ENCODE measurements around the gene GTF2IRD1. TPM values are rescaled to one million over a fixed set of nuclear protein-coding genes. Genes with fewer than 3 reads are reported as not detected.

The GTF2IRD1 gene
- polyA plus RNA-seq, 3 donors from 2014 or later, result not detected

DNA sequence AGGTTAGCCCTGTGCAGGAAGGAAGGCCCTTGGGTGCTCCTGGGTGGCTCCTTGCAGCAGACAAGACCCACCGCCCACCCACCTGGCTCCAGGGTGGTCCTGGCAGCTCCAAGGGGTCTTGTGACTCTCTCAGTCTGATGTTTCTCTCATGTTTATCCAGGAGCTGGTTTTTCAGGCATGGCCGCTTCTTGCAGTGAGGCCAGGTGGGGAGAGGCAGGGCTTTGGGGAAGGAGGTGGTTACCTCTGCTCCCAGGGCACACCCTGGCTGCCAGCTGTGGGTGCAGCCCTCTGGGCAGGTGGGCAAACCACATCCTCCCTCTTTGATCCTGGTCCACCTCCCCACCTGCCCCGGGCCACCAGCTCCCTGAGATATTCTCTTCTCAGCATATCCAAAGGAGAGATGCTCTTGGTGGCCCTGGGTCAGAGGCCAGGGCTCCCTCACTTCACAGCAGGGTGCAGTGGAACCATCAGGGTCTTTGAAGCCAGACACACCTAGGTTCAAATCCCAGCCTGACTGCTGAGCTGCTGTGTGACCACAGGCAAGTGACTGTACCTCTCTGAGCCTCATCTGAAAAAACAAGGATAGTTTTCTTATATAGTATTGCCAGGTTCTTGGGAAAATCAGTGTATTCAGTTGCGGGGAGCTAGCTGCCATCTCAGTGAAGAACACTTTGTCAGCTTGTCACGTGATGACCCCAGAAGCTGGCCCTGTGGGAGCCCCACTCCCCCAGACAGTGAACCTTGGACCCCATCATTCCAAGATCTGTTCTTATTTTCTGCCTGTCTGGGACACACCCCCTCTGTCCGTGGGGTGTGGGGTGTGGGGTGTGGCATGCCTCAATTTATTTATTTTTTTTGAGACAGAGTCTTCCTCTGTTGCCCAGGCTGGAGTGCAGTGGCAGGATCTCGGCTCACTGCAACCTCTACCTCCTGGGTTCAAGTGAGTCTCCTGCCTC lies 11.5 kb downstream of the GTF2IRD1 start:
- H3K36me3 Mint-ChIP-seq, result no peaks in the 10 kb centered on the region
- H3K4me1 Mint-ChIP-seq, result no peaks in the 10 kb centered on the region
- no peak overlapping the region for H3K4me3 Mint-ChIP-seq
- no peak for DNase-seq
- no peak overlapping the region for H3K27ac Mint-ChIP-seq
- H3K27me3 Mint-ChIP-seq (ENCODE audit: low read depth in 3 of 3), result peaks cover 0 to 2% (median under 1%) of the 10 kb centered on the region in 3 donors
- H3K9me3 Mint-ChIP-seq, result no peaks in the 10 kb centered on the region

DNA sequence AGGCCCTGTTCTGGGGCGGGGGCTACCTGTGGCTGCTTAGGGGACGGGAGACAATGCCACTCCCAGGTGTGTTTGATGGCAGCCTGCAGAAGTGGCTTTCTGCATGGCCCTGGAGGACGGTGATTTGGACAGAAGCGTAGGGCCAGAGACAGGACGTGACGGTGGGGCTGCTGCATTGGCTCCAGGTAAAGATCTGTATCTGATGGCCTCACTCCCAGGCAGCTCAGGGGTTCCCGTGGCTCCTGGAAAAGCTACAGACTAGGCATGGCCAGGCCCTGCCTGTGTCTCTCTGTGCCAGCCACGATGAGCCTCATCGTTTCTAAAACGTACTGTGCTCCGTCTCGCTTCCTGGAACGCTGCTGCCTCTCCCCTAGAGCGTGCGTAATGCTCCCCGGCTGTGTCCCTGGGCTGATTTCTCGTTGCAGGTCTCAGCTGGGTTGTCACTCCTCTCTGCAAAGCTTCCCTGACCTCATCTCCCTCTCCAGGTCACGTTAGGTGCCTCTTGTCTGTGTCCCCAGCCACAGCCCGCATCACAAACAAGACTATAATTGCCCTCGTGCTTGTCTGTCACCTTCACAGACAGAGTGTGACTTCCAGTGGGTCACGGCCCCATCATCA lies 12.6 kb downstream of the GTF2IRD1 start:
- H3K27ac Mint-ChIP-seq, result no peak overlapping the region
- no peak for DNase-seq
- no peak overlapping the region for H3K4me3 Mint-ChIP-seq
- H3K9me3 Mint-ChIP-seq, result no peaks in the 10 kb centered on the region
- no peaks in the 10 kb centered on the region for H3K36me3 Mint-ChIP-seq
- H3K27me3 Mint-ChIP-seq (ENCODE audit: low read depth in 3 of 3), result peaks cover 0 to 2% (median 2%) of the 10 kb centered on the region in 3 donors
- H3K4me1 Mint-ChIP-seq, result no peaks in the 10 kb centered on the region

DNA sequence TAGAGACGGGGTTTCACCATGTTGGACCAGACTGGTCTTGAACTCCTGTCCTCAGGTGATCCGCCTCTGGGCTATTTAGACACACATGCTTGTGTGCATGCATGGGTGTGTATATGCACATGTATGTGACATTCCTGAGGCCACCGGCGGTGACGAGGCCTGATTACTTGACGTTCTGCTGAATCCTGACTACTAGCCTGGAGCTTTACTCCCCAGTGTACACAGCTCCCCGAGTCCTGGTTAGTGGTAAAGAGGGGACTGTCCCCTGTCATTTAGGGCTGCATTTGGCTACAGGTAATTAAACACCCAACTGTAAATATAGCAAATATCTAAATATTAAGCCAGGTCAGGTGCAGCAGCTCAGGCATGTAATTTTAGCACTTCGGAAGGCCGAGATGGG lies 14.2 kb downstream of the GTF2IRD1 start:
- Mint-ChIP-seq H3K4me1 (no peaks in the 10 kb centered on the region), H3K27me3 (ENCODE audit: low read depth in 3 of 3) (peaks cover 0 to 2% (median 2%) of the 10 kb centered on the region in 3 donors), H3K9me3 (no peaks in the 10 kb centered on the region), H3K4me3 (no peak overlapping the region), H3K27ac (no peak overlapping the region), H3K36me3 (no peaks in the 10 kb centered on the region)
- DNase-seq, result no peak

DNA sequence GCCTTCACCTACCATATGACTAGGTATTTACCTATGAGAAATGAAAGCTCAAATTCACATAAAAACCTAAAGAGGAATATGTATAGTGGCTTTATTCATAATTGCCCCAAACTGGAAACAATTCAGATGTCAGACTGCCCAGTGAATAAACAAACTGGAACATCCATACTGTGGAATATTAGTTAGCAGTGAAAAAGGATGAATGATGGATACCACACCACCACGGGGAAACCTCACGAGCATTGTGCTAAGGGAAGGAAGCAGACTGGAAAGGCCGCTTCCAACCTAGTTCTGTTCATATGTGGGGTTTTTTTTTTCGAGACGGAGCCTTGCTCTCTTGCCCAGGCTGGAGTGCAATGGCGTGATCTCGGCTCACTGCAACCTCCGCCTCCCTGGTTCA lies 16.8 kb downstream of the GTF2IRD1 start:
- DNase-seq, result no peak
- no peak overlapping the region for H3K27ac Mint-ChIP-seq
- no peak overlapping the region for H3K4me3 Mint-ChIP-seq
- H3K27me3 Mint-ChIP-seq (ENCODE audit: low read depth in 3 of 3), result peaks cover 0 to 2% (median 0%) of the 10 kb centered on the region in 3 donors
- no peaks in the 10 kb centered on the region for H3K9me3 Mint-ChIP-seq
- no peaks in the 10 kb centered on the region for H3K4me1 Mint-ChIP-seq
- H3K36me3 Mint-ChIP-seq, result no peaks in the 10 kb centered on the region

DNA sequence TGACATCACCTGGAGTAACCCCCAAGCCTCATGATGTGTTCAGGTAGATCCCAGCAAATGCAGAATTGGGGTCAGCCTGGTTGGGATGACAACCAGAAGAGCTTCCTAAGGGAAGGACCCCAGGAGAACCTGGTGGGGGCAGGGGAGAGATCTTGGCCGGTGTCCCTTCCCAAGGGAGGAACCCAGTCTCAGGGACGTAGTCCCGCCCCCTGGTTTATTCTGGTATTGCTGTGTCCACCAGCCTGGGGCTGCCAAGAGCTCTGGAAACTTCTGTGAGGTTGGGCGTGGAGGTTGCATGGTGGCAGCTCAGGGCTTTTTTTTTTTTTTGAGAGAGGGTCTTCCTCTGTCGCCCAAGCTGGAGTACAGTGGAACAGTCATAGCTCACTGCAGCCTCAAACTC lies 19.4 kb downstream of the GTF2IRD1 start:
- Mint-ChIP-seq H3K36me3 (no peaks in the 10 kb centered on the region), H3K27ac (no peak overlapping the region), H3K9me3 (no peaks in the 10 kb centered on the region), H3K27me3 (ENCODE audit: low read depth in 3 of 3) (peaks cover 0 to 2% (median 0%) of the 10 kb centered on the region in 3 donors), H3K4me3 (no peak overlapping the region), H3K4me1 (peaks cover 0 to 3% of the 10 kb centered on the region in 2 donors)
- DNase-seq, result no peak

DNA sequence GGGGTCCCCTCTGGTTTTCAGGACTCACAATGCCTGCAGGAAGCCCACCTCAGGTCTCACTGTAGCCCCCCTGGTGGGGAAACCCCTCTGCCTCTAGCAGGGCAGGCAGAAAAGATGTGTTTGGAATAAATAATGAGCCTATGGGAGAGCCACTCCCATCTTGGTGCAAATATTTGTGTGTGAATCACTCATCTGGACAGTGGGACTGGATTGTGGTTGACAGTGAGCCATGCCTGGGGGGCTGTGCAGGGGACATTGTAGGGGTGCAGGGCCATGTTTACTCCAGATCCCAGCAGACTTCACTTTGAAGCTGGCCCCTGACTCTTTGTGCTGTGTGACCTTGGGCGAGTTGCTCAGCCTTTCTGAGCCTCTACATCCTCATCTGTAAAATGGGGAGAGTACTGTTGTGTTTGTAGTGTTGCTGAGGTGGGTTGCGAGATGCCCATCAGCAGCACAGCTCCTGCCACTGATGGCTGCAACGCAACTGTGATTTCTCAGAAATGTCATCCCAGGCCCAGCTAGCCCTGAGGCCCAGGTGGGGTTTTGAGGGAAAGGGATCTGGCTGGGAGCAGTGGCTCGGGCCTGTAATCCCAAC lies 20.7 kb downstream of the GTF2IRD1 start:
- Mint-ChIP-seq H3K9me3 (no peaks in the 10 kb centered on the region), H3K4me3 (no peak overlapping the region), H3K27me3 (ENCODE audit: low read depth in 3 of 3) (peaks cover 0 to 2% (median 2%) of the 10 kb centered on the region in 3 donors), H3K36me3 (no peaks in the 10 kb centered on the region), H3K4me1 (peaks cover 1 to 5% of the 10 kb centered on the region in 2 donors), H3K27ac (no peak overlapping the region)
- DNase-seq, result no peak

DNA sequence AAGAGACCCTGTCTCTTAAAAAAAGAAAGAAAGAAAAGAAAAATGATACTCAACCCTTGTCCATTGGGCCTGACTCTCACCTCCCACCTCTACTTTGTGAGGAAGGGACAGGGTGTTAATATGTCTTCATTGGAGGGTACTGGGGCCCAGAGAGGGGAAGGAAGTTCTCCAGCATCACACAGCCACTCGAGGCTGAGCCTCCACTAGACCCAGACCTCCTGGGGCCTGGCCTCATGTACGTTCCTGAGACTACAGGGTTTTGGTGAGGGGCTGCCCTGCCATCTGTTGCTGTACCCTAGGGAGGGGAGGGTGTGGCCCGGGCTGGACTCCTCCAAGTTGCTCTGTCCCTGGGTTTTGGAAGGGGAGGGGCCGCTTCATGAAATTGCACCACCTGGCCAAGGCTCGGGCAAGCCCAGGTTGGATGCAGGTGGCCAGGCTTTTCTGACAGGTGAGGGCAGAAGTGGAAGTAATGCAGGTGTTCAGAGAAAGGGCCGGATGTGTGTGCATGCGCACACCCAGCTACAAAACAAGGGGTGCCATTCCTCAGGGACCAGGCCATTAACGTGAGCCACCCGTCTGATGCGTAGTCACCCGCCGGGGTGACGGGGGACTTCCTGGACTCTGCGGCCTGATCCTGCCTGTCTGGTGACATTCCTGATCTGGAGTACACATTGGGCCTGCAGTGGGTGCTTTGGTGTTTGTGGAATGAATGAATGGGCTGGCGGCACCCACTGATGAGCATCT lies 21.7 kb downstream of the GTF2IRD1 start:
- no peaks in the 10 kb centered on the region for H3K9me3 Mint-ChIP-seq
- H3K27me3 Mint-ChIP-seq (ENCODE audit: low read depth in 3 of 3), result peaks cover 0 to 2% (median 2%) of the 10 kb centered on the region in 3 donors
- H3K36me3 Mint-ChIP-seq, result no peaks in the 10 kb centered on the region
- no peak overlapping the region for H3K27ac Mint-ChIP-seq
- H3K4me1 Mint-ChIP-seq, result peaks cover 8 to 9% of the 10 kb centered on the region in 2 donors
- no peak for DNase-seq
- H3K4me3 Mint-ChIP-seq, result no peak overlapping the region

DNA sequence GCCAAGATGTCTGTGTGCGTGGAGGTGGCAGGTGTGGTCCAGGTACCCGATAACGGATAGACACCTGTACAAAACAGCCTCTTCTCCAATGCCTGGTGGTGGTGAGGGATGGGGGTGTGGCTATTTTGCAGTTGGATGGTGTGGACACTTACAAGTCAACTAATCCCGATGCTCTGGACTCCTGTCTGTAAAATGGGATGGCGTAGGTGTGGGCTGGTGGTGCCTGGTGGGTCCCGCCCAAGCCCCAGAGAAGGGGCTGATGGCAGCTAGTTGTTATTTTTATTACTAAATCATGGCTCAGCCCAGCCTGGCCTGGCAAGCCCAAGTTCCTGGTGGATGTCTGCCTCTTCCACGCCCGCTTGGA lies 22.3 kb downstream of the GTF2IRD1 start:
- no peaks in the 10 kb centered on the region for H3K9me3 Mint-ChIP-seq
- H3K27ac Mint-ChIP-seq, result no peak overlapping the region
- H3K27me3 Mint-ChIP-seq (ENCODE audit: low read depth in 3 of 3), result peaks cover 0 to 4% (median 2%) of the 10 kb centered on the region in 3 donors
- peaks cover 8 to 9% of the 10 kb centered on the region in 2 donors for H3K4me1 Mint-ChIP-seq
- no peak overlapping the region for H3K4me3 Mint-ChIP-seq
- no peak for DNase-seq
- no peaks in the 10 kb centered on the region for H3K36me3 Mint-ChIP-seq

DNA sequence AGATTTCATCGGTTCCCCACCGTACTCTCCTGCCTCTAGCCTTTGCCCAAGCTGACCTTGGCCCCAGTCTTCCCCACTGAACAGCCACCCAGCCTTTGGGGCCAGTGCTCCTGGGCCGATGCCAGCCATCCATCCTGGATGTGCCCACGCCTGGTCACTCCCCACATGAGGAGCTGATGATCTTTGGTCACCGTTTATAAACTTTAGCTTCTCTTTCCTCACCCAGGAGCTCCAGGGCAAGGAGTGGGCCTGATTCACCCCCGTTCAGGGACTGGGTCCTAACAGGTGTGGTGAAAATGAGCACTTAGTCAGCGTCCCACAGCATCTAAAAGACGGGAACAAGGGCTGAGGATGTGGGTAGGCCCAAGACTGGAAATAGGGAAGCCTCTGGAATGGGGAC lies 22.9 kb downstream of the GTF2IRD1 start:
- peaks cover 2 to 4% (median 3%) of the 10 kb centered on the region in 3 donors for H3K27me3 Mint-ChIP-seq (ENCODE audit: low read depth in 3 of 3)
- H3K27ac Mint-ChIP-seq, result no peak overlapping the region
- peaks cover 8 to 9% of the 10 kb centered on the region in 2 donors for H3K4me1 Mint-ChIP-seq
- no peak overlapping the region for H3K4me3 Mint-ChIP-seq
- H3K36me3 Mint-ChIP-seq, result no peaks in the 10 kb centered on the region
- no peaks in the 10 kb centered on the region for H3K9me3 Mint-ChIP-seq
- no peak for DNase-seq

DNA sequence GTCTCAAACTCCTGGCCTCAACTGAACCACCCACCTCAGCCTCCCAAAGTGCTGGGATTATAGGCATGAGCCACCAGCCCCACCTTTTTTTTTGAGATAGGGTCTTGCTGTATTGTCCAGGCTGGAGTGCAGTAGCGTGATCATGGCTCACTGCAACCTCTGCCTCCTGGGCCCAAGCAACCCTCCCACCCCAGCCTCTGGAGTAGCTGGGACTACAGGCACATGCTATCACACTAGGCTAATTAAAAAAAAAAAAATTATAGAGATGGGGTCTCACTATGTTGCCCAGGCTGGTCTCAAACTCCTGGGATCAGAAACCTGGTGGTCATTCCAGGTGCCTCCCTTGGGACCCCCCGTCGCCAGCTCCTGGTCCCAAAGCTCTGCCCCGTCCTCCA lies 25.0 kb downstream of the GTF2IRD1 start:
- peak overlapping the region in 1 of 6 donors; percentile 40 for H3K27ac Mint-ChIP-seq
- peaks cover 0 to 4% (median 0%) of the 10 kb centered on the region in 3 donors for H3K36me3 Mint-ChIP-seq

DNA sequence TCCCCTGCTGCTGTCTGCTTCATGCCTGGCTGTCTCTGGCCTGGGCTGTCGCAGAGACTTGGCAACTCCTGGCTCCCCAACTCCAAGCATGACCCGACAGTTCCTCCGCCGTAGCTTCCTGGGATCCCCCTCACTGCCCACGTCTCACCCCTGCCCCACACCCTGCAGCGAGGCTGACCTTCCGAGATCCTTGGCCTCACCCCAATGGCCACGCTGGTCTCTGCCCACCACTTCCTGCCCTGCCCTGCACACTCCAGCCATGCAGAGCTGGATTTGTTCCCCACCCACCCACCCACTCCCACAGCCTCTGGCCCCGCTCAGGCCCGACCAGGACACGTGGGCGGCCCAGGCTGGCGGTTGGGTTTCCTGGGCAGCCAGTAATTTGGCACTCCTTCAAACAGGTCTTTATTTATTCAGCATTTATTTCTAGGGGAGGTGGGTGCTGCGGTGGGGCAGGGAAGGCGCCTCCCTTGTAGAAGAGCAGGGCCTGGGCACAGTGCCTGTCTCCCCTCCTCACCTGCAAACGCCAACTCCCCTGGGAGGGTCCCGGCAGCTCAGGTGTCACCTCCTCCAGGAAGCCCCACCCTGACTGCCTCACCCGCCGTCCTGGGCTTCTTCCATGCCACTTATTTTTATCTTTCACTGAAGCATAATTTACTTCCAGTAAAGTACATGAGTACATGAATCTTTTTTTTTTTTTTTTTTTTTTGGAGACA lies 25.5 kb downstream of the GTF2IRD1 start:
- Mint-ChIP-seq H3K9me3 (no peaks in the 10 kb centered on the region), H3K4me3 (peak overlapping the region in 2 of 5 donors; percentile 21 to 44), H3K27ac (no peak overlapping the region), H3K27me3 (ENCODE audit: low read depth in 3 of 3) (peaks cover 2 to 4% (median 4%) of the 10 kb centered on the region in 3 donors), H3K36me3 (peaks cover 0 to 4% (median 0%) of the 10 kb centered on the region in 3 donors), H3K4me1 (peaks cover 8 to 9% of the 10 kb centered on the region in 2 donors)
- no peak for DNase-seq

More for the DNA sequence above, 25.0 kb downstream of the GTF2IRD1 start:
- no peak overlapping the region for H3K4me3 Mint-ChIP-seq
- DNase-seq, result no peak
- H3K4me1 Mint-ChIP-seq, result peaks cover 8 to 9% of the 10 kb centered on the region in 2 donors
- peaks cover 2 to 4% (median 4%) of the 10 kb centered on the region in 3 donors for H3K27me3 Mint-ChIP-seq (ENCODE audit: low read depth in 3 of 3)
- no peaks in the 10 kb centered on the region for H3K9me3 Mint-ChIP-seq

DNA sequence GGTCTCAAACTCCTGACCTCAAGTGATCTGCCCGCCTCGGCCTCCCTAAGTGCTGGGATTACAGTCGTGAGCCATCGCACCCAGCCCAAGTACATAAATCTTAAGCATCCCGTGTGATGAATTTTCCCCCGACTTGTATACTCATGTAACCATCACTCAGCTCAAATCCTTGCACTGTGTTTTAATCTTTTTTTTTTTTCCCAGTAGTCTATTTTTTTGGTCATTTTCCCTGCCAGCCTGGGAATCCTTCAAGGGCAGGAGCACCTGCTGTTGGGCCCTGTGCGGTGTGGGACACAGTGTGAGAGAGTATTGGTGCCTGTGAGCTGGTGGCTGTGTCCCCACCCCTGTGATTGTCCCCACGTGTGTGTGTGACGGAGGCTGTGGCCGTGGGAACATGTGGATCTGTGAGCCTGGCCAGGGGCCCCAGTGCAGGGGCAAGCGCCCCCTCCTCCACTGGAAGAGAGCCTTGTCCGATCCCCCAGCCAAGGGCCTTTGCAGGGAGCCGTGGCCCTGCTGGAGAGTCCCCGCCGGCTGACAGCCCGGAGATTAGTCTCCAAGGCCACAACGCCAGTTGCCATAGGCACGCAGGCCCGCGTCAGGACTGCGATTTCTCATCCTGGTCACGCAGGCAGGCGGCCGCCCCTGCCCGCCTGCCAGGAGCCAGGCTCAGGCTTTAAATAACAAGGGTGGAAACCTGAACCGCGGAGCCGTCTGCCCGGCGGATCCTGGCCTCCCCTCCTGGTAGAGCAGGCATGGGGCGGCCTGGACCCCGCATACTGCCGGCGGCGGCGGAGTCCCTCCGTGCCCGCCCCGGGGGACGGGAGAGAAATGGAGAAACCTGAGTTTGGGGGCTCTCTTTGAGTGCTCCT lies 26.5 kb downstream of the GTF2IRD1 start:
- Mint-ChIP-seq H3K4me3 (no peak overlapping the region), H3K27me3 (ENCODE audit: low read depth in 3 of 3) (peaks cover 2 to 4% (median 4%) of the 10 kb centered on the region in 3 donors), H3K9me3 (no peaks in the 10 kb centered on the region)

More for the DNA sequence above, 26.5 kb downstream of the GTF2IRD1 start:
- Mint-ChIP-seq H3K4me1 (peaks cover 8 to 9% of the 10 kb centered on the region in 2 donors), H3K36me3 (peaks cover 0 to 4% (median 0%) of the 10 kb centered on the region in 3 donors), H3K27ac (no peak overlapping the region)
- no peak for DNase-seq

Measured in immature natural killer cell (primary cell).